Smooth muscle cell (in vitro differentiated cells): Measurements from ENCODE around the gene GBP1. TPM values are rescaled to one million over a fixed set of nuclear protein-coding genes. Genes with fewer than 3 reads are reported as not detected.

Source experiments
- DNase-seq: peaks from one replicate; lab custom pipeline; 2025; ENCODE audit not compliant: unreplicated experiment; lab: John Stamatoyannopoulos, UW
- H2AFZ ChIP-seq: fragments of 200-600 bp; sonication (generic); 2 replicates; pipeline ENCODE4 v1.6.0; 2016; ENCODE audit warnings: antibody characterized with exemption, low read depth, mild to moderate bottlenecking
- H3F3A ChIP-seq: fragments of 200-600 bp; sonication (generic); 2 replicates; pipeline ENCODE4 v1.6.0; 2017; ENCODE audit warnings: antibody characterized with exemption, low read depth
- H3K27ac ChIP-seq: fragments of 200-600 bp; sonication (generic); 2 replicates; pipeline ENCODE4 v1.5.1; 2016; ENCODE audit warnings: low read depth, mild to moderate bottlenecking
- H3K27me3 ChIP-seq: fragments of 200-600 bp; sonication (generic); 2 replicates; pipeline ENCODE4 v1.6.1; 2016; ENCODE audit warnings: low read depth, mild to moderate bottlenecking
- H3K36me3 ChIP-seq: fragments of 200-600 bp; sonication (generic); 2 replicates; pipeline ENCODE4 v1.5.1; 2016; ENCODE audit warnings: low read depth
- H3K4me1 ChIP-seq: fragments of 200-600 bp; sonication (generic); 2 replicates; pipeline ENCODE4 v1.5.1; 2016; ENCODE audit warnings: low read depth
- H3K4me2 ChIP-seq: fragments of 200-600 bp; sonication (generic); 2 replicates; pipeline ENCODE4 v1.6.0; 2016; ENCODE audit warnings: mild to moderate bottlenecking
- H3K4me3 ChIP-seq: fragments of 200-600 bp; sonication (generic); 2 replicates; pipeline ENCODE4 v1.5.1; 2016; ENCODE audit warnings: mild to moderate bottlenecking
- H3K79me2 ChIP-seq: fragments of 200-600 bp; sonication (generic); 2 replicates; pipeline ENCODE4 v1.6.0; 2016; ENCODE audit warnings: low read depth, mild to moderate bottlenecking
- H3K9ac ChIP-seq: fragments of 200-600 bp; sonication (generic); 2 replicates; pipeline ENCODE4 v1.6.0; 2016; ENCODE audit warnings: low read depth
- H3K9me3 ChIP-seq: fragments of 200-600 bp; sonication (generic); replicated peaks from 2 replicates; pipeline ENCODE4 v1.5.1; 2016; ENCODE audit warnings: low read depth
- H4K20me1 ChIP-seq: fragments of 200-600 bp; sonication (generic); 2 replicates; pipeline ENCODE4 v1.6.0; 2016; ENCODE audit warnings: low read depth
- CTCF ChIP-seq: fragments of 200-600 bp; sonication (generic); IDR thresholded peaks from 2 replicates; pipeline ENCODE4 v1.5.1; 2017; ENCODE audit warnings: borderline replicate concordance, mild to moderate bottlenecking, antibody characterized with exemption; ENCODE audit not compliant: insufficient read depth, poor library complexity, severe bottlenecking
- WGBS: methylation state at CpG from one replicate; pipeline ENCODE4 v1.1.7; 2016; ENCODE audit warnings: low lambda C conversion rate; 5-methylcytosine and 5-hydroxymethylcytosine counted together
- polyA plus RNA-seq: library from polyadenylated mRNA; unstranded; fragments of >200 nt; fragmentation: Nextera tagmentation; extraction: Ambion mirVana; gene quantifications from 2 replicates; pipeline ENCODE4 v1.2.1, GENCODE V29; 2016
- total RNA-seq: library from RNA; depleted of rRNA; stranded (reverse); fragments of >200 nt; gene quantifications from 2 replicates; pipeline ENCODE4 v1.2.3, GENCODE V29; 2014

The GBP1 gene
- total RNA-seq (30.2 and 30.5 TPM in 2 replicates), polyA plus RNA-seq (15.7 and 17.5 TPM in 2 replicates)

GRCh38 chr1:89065079-89065868, at the start of gene GBP1:
GBP1 (minus strand) TSS chr1:89065208; CDS start chr1:89063234, 1,974 bp downstream.
- no peak for TF ChIP-seq CTCF
- peak within 1 kb of the TSS; percentile 84 for H2AFZ ChIP-seq
- H3F3A ChIP-seq = no peaks in the 10 kb centered on the region
- peaks cover 7% of the 10 kb centered on the region for H3K36me3 ChIP-seq
- peak within 1 kb of the TSS; percentile 87 for H3K4me2 ChIP-seq
- 51% methylated on average over 4 of the region's 4 CpGs for WGBS
- DNase-seq = no peak
- H3K4me1 ChIP-seq = no peaks in the 10 kb centered on the region
- peak within 1 kb of the TSS; percentile 54 for H3K27ac ChIP-seq
- no peaks in the 10 kb centered on the region for H3K9me3 ChIP-seq
- no peaks in the 10 kb centered on the region for H4K20me1 ChIP-seq
- no peaks in the 10 kb centered on the region for H3K27me3 ChIP-seq
- no peaks in the 10 kb centered on the region for H3K79me2 ChIP-seq
- peak within 1 kb of the TSS; percentile 59 for H3K4me3 ChIP-seq
- H3K9ac ChIP-seq = peak within 1 kb of the TSS; percentile 62

- Histone ChIP-seq H3K36me3 (no peaks in the 10 kb centered on the region), H2AFZ (no peak overlapping the region), H3K9ac (no peak overlapping the region), H3K9me3 (no peaks in the 10 kb centered on the region), H3F3A (no peaks in the 10 kb centered on the region), H4K20me1 (no peaks in the 10 kb centered on the region), H3K79me2 (no peaks in the 10 kb centered on the region), H3K4me1 (no peaks in the 10 kb centered on the region), H3K4me2 (no peak overlapping the region), H3K4me3 (no peak overlapping the region), H3K27me3 (no peaks in the 10 kb centered on the region), H3K27ac (no peak overlapping the region)
- no peak for TF ChIP-seq CTCF
- WGBS = 72% methylated on average over 2 of the region's 2 CpGs
- no peak for DNase-seq
These were observed 49.7 kb upstream of the GBP1 start for GRCh38 chr1:89114662-89115061.

GRCh38 chr1:89112871-89113613, 48.0 kb upstream of the GBP1 start:
- Histone ChIP-seq H2AFZ (peak overlapping the region; percentile 43), H4K20me1 (no peaks in the 10 kb centered on the region), H3K4me3 (no peak overlapping the region), H3K9ac (no peak overlapping the region), H3K4me2 (no peak overlapping the region), H3K9me3 (no peaks in the 10 kb centered on the region), H3F3A (no peaks in the 10 kb centered on the region), H3K79me2 (no peaks in the 10 kb centered on the region), H3K27ac (no peak overlapping the region), H3K27me3 (no peaks in the 10 kb centered on the region), H3K36me3 (no peaks in the 10 kb centered on the region), H3K4me1 (no peaks in the 10 kb centered on the region)
- no peak for TF ChIP-seq CTCF
- 77% methylated on average over 5 of the region's 5 CpGs for WGBS
- DNase-seq = no peak
